Mesothelial cell of epicardium (in vitro differentiated cells): ENCODE measurements around the gene CDHR3. TPM values are rescaled to one million over a fixed set of nuclear protein-coding genes. Genes with fewer than 3 reads are reported as not detected.

Experiments
- DNase-seq, 2 experiments: peaks; one replicate each; pipeline ENCODE4 v3.0.0; 2021; ENCODE audit warnings: low spot score in 2 of 2; ENCODE audit not compliant: unreplicated experiment in 2 of 2
- H3K27ac Mint-ChIP-seq: 2 replicates; pipeline ENCODE4 v1.8.0; 2021; ENCODE audit warnings: mixed read lengths
- H3K27me3 Mint-ChIP-seq: 2 replicates; pipeline ENCODE4 v1.8.0; 2021; ENCODE audit warnings: low read depth, mixed read lengths
- H3K36me3 Mint-ChIP-seq: 2 replicates; pipeline ENCODE4 v1.8.0; 2021; ENCODE audit warnings: mixed read lengths
- H3K4me1 Mint-ChIP-seq: 2 replicates; pipeline ENCODE4 v1.8.0; 2021; ENCODE audit warnings: mixed read lengths
- H3K4me3 Mint-ChIP-seq: 2 replicates; pipeline ENCODE4 v1.8.0; 2021; ENCODE audit warnings: mild to moderate bottlenecking, moderate library complexity, mixed read lengths
- H3K9me3 Mint-ChIP-seq: 2 replicates; pipeline ENCODE4 v1.8.0; 2021; ENCODE audit warnings: mixed read lengths
- total RNA-seq: library from RNA; stranded (reverse); gene quantifications from 3 replicates; pipeline ENCODE4 v1.2.1, GENCODE V29; 2021
- TF ChIP-seq, protein P1 (sequence below): fragments of 200-600 bp; sonication (generic); IDR thresholded peaks from one replicate; pipeline ENCODE4 v1.5.0; 2021; ENCODE audit warnings: antibody characterized with exemption; ENCODE audit not compliant: unreplicated experiment

Gene CDHR3
- total RNA-seq, 1 donor from 2014 or later: 3.2 TPM

DNA sequence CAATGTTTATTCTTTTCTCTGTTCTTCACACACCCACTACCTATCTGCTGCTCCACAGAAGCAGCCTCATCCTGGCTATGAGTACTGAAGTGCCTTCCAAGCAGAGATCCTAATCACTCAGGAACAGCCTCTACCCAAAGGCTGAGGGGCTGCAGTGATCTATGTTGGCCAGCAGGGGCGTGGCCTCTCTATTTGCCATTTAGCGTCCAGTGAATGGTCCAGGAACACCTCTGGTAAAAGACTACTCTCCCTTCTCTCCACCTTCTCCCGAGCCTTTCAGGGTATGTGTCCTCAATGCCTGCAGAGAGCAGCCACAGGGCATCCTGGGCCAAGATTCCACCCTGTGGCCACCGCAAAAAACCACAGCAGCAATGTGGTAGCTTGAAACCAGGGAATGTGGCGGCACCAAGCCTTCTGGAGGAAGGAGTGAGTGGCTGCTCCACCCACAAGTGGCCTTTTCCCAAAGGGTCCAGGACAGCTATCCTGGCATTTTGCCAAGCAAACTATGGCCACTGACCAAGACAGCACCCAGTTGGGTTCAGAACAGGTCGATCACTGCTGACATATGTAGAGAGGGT, 78.2 kb downstream of the CDHR3 start:
- H3K27ac Mint-ChIP-seq: no peak overlapping the region
- H3K4me3 Mint-ChIP-seq: no peak overlapping the region
- H3K36me3 Mint-ChIP-seq: no peaks in the 10 kb centered on the region
- H3K4me1 Mint-ChIP-seq: peaks cover 9% of the 10 kb centered on the region
- peaks cover 27% of the 10 kb centered on the region for H3K27me3 Mint-ChIP-seq
- no peaks in the 10 kb centered on the region for H3K9me3 Mint-ChIP-seq
- DNase-seq: no peak
- TF ChIP-seq, protein P1, sequence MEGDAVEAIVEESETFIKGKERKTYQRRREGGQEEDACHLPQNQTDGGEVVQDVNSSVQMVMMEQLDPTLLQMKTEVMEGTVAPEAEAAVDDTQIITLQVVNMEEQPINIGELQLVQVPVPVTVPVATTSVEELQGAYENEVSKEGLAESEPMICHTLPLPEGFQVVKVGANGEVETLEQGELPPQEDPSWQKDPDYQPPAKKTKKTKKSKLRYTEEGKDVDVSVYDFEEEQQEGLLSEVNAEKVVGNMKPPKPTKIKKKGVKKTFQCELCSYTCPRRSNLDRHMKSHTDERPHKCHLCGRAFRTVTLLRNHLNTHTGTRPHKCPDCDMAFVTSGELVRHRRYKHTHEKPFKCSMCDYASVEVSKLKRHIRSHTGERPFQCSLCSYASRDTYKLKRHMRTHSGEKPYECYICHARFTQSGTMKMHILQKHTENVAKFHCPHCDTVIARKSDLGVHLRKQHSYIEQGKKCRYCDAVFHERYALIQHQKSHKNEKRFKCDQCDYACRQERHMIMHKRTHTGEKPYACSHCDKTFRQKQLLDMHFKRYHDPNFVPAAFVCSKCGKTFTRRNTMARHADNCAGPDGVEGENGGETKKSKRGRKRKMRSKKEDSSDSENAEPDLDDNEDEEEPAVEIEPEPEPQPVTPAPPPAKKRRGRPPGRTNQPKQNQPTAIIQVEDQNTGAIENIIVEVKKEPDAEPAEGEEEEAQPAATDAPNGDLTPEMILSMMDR: peak; percentile 81

DNA sequence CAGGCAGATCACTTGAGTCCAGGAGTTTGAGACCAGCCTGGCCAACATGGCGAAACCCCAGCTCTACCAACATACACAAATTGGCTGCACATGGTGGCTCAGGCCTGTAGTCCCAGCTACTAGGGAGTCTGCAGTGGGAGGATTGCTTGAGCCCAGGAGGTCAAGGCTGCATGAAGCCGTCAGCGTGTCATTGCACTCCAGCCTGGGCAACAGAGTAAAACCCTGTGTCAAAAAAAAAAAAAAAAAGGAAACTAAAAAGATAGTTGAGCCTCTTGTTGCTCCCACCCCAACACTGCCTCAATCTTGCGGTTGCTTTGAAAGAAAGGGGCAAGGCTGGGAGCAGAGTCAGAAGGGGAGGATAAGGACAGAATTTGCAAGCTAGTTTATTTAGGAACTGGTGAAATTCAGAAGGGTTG, 79.1 kb downstream of the CDHR3 start:
- H3K4me1 Mint-ChIP-seq: peaks cover 9% of the 10 kb centered on the region
- peak overlapping the region; percentile 17 for H3K27ac Mint-ChIP-seq
- no peaks in the 10 kb centered on the region for H3K36me3 Mint-ChIP-seq
- no peaks in the 10 kb centered on the region for H3K9me3 Mint-ChIP-seq
- DNase-seq: no peak
- H3K4me3 Mint-ChIP-seq: peak overlapping the region; percentile 40
- peaks cover 28% of the 10 kb centered on the region for H3K27me3 Mint-ChIP-seq
- TF ChIP-seq, protein P1: no peak

DNA sequence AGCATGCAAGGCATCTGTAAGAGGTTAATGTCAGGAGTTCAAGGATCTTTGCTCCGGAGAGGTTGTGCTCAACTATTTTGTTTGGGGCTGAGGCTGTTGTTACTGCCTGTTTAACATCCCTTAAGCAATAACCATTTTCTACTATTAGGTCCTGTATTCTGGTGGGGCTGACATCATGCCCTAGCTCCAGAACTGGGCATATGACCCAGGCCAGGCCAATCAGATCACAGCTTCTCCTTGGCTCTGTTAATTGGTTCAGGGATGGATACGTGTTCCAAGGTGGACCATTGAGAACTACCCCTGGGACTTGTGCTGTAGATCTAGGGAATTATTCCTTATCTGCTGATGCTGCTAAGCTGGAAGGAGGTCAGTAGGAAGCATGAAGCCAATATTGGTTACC, 82.1 kb downstream of the CDHR3 start:
- no peaks in the 10 kb centered on the region for H3K9me3 Mint-ChIP-seq
- DNase-seq: no peak
- TF ChIP-seq, protein P1: no peak

DNA sequence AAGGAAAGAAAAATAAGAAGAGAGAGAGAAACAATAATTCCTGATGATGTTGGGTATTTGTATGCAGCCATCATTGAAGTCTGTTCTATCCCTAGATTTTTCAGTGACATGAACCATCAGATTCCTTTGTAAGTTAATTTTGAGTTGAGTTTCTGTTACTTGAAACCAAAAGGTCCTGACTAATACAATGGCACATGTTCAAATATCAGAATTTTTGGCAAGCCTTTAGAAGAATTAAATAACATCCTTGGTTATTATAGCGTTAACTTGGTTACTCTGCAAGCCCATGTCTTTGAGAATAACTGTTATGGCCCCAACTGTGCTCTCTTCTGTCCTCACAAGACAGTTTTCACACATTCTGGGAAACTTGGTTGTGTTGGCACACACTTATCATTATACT, 82.5 kb downstream of the CDHR3 start:
- H3K9me3 Mint-ChIP-seq: no peaks in the 10 kb centered on the region
- H3K27me3 Mint-ChIP-seq: peaks cover 28% of the 10 kb centered on the region
- no peak for DNase-seq
- no peak overlapping the region for H3K4me3 Mint-ChIP-seq
- H3K36me3 Mint-ChIP-seq: no peaks in the 10 kb centered on the region
- no peak overlapping the region for H3K27ac Mint-ChIP-seq
- TF ChIP-seq, protein P1: no peak
- peaks cover 16% of the 10 kb centered on the region for H3K4me1 Mint-ChIP-seq

More for the DNA sequence above, 82.1 kb downstream of the CDHR3 start:
- H3K27me3 Mint-ChIP-seq: peaks cover 28% of the 10 kb centered on the region
- no peak overlapping the region for H3K27ac Mint-ChIP-seq
- peaks cover 12% of the 10 kb centered on the region for H3K4me1 Mint-ChIP-seq
- no peaks in the 10 kb centered on the region for H3K36me3 Mint-ChIP-seq
- no peak overlapping the region for H3K4me3 Mint-ChIP-seq

DNA sequence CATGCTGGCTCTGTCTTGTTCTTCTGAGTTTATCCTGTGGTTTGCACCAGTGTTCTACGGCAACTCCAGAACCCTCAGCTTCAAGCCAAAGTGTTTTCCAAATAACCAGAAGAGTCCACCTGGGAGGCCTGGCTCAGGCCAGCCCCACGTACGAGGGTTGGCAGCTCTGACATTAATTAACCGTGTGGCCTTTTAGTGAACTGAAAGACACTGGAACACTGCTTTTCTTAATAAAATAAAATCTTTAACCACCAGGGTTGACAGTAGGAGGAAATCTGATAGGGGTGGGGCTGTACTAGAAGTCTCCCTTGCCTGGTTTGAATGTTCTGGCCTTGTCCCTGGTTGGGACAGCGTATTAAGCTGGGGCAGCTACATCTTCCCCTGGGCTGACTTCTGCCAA, 84.1 kb downstream of the CDHR3 start:
- no peak for DNase-seq
- Mint-ChIP-seq H3K27me3 (peaks cover 28% of the 10 kb centered on the region), H3K4me1 (peaks cover 19% of the 10 kb centered on the region), H3K4me3 (no peak overlapping the region), H3K9me3 (no peaks in the 10 kb centered on the region), H3K36me3 (no peaks in the 10 kb centered on the region), H3K27ac (no peak overlapping the region)
- TF ChIP-seq, protein P1: no peak
